Limb (tissue), 2 donors: ENCODE data around the gene TPRN.
"Not testable (repeated sequence)": the region's sequence is repeated elsewhere in the genome, so short reads cannot be mapped to it uniquely, and the experiment has no call there.

Experiments used
- DNase-seq, 2 donors: peaks; one replicate each; pipeline ENCODE4 v3.0.0-alpha.2; 2016; ENCODE audit errors: extremely low spot score in 2 of 2

TPRN gene

DNA sequence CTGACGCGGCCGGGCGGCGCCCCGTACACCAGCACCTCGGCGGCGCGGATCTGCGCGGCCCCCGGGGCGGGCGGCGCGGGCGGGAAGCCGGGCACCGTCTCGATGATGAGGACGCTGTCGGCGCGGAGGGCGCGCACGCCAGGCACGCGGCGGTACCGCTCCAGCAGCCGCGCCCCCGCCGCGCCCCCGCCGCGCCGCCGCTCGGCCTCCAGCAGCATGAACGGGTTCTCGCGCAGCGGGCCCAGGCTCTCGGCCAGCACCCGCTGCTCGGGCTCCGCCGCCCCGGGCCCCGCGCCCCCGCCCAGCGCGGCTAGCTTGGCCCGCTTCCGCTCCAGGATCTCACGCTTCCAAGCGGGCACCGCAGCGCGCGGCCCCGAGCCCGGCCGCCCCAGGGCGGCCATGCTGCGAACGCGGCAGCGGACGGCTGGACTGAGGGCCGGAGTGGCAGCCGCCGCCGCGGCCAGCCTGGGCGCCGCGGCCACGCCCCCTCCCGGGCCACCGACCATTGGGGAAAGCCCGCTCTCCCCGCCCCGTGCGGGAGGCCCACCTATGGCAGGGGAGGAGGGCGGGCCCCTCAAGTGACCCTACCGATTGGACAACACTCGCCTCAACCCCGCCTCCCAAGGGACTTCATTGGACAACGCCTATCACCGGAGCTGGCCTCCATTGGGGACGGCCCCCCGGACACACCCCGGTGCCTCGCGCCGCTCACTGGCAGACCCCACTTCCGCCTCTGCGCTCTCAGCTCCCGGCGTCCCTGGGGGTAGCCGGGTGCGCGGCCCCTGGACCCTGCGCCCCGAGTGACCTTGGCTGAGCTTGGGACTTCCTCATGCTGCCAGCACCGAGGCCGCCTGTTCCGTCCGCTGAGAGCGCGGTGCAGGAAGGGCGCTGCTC is at the start of gene TPRN:
TSS of gene TPRN (minus strand) at position 431 of the 894 bp plus-strand sequence. CDS start at position 401, 30 bp downstream.
- peak; percentile 97 for DNase-seq

GRCh38 chr9:137247916-137248175 is 47.3 kb upstream of the TPRN start:
- no peak for DNase-seq

DNA sequence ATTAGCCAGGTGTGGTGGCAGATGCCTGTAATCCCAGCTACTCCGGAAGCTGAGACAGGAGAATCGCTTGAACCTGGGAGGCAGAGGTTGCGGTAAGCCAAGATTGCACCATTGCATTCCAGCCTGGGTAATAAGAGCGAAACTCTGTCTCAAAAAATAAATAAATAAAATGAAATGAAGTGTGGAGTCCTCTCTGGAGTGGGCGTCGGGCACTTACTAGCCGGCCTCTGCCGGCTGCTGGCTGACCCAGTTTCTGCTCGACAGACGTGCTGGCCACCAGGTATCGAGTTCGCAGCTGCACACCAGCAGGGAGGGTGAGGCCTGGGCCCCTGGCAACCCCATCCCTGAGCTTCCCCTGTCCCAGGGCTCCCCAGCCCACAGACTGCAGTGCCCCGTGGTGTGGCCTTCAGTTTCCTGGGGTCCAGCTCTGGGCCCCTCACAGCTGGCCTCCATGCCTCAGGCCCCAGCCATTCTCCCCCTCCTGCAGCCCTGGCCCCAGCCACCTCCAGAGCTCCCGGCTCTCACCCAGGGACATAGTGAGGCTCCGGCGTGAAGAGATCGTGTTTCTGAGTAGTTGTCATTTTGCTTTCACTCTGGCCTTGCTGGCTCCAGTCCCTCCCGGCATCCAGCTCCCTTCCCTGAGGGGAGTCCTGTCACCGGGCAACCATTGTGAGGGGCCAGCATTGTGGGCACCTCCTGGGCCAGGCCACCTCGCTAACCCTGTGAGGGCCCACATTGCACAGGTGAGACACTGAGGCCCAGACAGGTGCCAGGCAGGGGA is 46.8 kb upstream of the TPRN start:
- DNase-seq: no peak

DNA sequence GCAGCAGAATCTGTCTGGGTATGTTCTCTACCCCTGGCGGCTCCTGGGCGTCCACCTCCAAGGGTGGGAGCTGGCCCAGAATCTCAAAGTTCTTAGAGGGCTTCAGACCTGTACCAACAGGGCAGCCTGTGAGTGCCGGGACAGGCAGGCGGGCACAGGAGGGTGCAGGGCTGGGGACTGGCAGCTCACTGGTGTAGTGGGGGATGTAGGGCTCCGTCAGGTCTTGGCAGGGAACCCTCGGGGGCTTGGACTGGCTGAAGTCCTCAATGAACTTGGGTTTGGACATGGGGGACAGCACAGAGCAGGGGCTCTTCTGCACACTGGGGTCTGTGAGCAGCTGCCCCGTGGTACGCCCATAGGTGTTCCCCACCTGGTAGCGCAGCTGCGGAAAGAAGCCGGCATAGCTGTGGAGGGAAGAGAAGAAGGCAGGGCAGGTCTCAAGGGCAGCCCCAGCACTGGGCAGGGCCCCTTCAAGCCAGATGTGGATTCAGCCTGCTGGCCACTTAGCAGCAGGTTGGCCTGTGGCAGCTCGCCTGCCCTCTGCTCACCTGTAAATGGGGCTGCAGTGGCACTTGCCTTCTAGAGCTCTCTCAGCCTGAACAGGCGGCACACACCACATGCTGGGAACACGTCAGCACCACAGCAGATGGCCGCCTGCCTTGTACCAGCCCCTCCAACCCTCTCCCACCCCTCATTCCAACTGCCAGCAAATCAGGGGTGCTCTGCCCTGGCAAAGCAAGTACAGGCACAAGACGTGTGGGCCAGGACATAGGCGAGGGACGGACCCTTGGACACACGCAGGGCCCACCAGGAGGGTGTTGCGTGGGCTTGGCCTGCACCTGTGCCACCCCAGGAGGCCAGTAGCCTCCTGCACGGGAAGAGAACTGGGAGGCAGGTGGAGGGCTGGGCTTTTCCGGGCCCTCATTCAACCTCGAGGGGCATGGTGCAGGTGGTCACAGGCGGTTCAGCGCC is 45.2 kb upstream of the TPRN start:
- DNase-seq: no peak

GRCh38 chr9:137244486-137245449 is 44.2 kb upstream of the TPRN start:
- DNase-seq: no peak

- DNase-seq: no peak
These were observed 43.3 kb upstream of the TPRN start for GRCh38 chr9:137243626-137244485.

GRCh38 chr9:137243266-137243625 is 42.7 kb upstream of the TPRN start:
- not testable (repeated sequence) for DNase-seq

- no peak for DNase-seq
These were observed 42.0 kb upstream of the TPRN start for GRCh38 chr9:137242269-137243203.

DNA sequence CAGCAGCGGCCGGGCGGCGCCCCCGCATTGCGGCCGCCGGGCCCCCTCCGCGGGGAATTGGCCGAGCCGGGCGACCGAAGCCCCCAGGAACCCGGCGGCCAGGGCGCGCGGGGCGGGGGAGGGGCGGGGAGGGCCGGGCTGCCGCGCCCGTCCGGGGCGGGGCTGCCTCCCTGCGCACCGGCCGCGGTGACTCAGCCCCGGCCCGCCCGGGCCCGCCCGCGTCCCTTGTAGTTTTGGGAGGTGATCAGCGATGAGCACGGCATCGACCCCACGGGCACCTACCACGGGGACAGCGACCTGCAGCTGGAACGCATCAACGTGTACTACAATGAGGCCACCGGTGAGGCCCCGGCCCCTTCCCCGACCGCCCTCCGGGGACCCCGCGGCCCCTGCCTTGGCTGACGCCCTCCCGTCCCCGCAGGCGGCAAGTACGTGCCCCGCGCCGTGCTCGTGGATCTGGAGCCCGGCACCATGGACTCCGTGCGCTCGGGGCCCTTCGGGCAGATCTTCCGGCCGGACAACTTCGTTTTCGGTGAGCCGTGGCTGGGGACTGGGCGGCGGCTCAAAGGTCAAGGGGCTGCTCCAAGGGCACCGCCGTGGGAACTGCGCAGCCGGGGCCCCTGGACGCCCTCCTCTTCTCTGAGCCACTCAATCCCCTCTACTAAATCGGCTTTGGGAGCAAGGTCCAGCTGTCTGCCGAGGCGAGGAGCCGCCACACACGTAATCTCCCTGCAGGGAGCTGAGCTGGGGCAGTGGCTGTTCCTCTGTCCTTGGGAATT is 41.1 kb upstream of the TPRN start:
- no peak for DNase-seq

DNA sequence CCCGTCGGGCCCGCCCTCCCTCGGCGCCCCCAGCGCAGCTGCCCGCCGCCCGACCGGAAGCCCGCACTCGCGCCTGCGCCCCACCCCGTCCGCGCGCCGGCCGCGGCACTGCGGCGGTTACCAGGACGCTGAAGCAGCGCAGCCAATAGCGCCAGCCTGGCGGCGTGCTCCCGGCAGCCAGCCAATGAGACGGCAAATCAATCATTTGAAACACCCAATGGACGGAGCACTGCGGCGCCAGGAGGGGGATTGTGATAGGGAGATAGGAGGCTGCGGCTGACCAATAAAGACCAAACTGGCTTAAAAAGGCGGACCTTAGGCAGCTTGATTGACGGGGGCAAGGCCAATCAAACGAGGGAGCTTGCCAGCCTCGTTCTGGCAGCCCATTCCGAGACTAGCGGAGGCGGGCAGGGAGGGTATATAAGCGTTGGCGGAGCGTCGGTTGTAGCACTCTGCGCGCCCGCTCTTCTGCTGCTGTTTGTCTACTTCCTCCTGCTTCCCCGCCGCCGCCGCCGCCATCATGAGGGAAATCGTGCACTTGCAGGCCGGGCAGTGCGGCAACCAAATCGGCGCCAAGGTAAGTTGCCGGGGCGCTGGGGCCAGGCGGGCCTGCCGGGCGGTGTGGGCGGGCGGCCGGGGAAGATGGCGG is 40.4 kb upstream of the TPRN start, which contains the start of gene TUBB4B:
TSS of gene TUBB4B (plus strand) at position 447 of the 649 bp plus-strand sequence. CDS start at position 521, 74 bp downstream.
- peak; percentile 99 to 100 for DNase-seq

- DNase-seq: peak; percentile 56 to 85
These were observed 39.8 kb upstream of the TPRN start for GRCh38 chr9:137240318-137240840.

GRCh38 chr9:137239541-137240200 is 39.1 kb upstream of the TPRN start:
- DNase-seq: not testable (repeated sequence)

- DNase-seq: no peak
These were observed 37.5 kb upstream of the TPRN start for GRCh38 chr9:137237759-137238726.

- DNase-seq: no peak
These were observed 36.4 kb upstream of the TPRN start for GRCh38 chr9:137236936-137237421.
